DND-41 (cell line): Measurements from ENCODE around the gene SDHA.

Experiments
- ATAC-seq: fragments of 200-7000 bp; cut with Tn5 transposase; 3 replicates; pipeline ENCODE4 v1.9.1; 2021; ENCODE audit warnings: low read depth; ENCODE audit not compliant: insufficient read depth
- DNase-seq: peaks from one replicate; pipeline ENCODE4 v3.0.0-alpha.2; 2020
- H2AFZ ChIP-seq: 2 replicates; pipeline ENCODE4 v1.6.0; 2012; ENCODE audit warnings: low read depth, low read length
- H3K27ac ChIP-seq: 2 replicates; pipeline ENCODE4 v1.5.1; 2012; ENCODE audit warnings: low read length, inconsistent platforms
- H3K27me3 ChIP-seq: fragments of 200-600 bp; sonication (generic); 2 replicates; pipeline ENCODE4 v1.6.0; 2012; ENCODE audit warnings: low read length, mild to moderate bottlenecking, inconsistent platforms; ENCODE audit not compliant: insufficient read depth, poor library complexity
- H3K36me3 ChIP-seq: 2 replicates; pipeline ENCODE4 v1.5.1; 2012; ENCODE audit warnings: low read length, inconsistent platforms; ENCODE audit not compliant: insufficient read depth
- H3K4me1 ChIP-seq: 2 replicates; pipeline ENCODE4 v1.5.1; 2012; ENCODE audit warnings: mild to moderate bottlenecking, low read length; ENCODE audit not compliant: insufficient read depth
- H3K4me2 ChIP-seq: 2 replicates; pipeline ENCODE4 v1.6.0; 2012; ENCODE audit warnings: mild to moderate bottlenecking, moderate library complexity, low read length, inconsistent platforms; ENCODE audit not compliant: insufficient read depth
- H3K4me3 ChIP-seq, 2 experiments: fragments of 200-600 bp in 1 of 2; shearing (Covaris generic) in 1 of 2; 2 replicates each; pipeline ENCODE4 v1.5.1; 2012 to 2016; ENCODE audit warnings: inconsistent platforms in 2 of 2, low read length in 2 of 2, mild to moderate bottlenecking in 2 of 2, low read depth in 1 of 2, moderate library complexity in 1 of 2
- H3K79me2 ChIP-seq: 2 replicates; pipeline ENCODE4 v1.6.0; 2012; ENCODE audit warnings: low read length, inconsistent platforms; ENCODE audit not compliant: insufficient read depth
- H3K9ac ChIP-seq: 2 replicates; pipeline ENCODE4 v1.6.0; 2012; ENCODE audit warnings: low read depth, mild to moderate bottlenecking, inconsistent platforms, low read length, moderate library complexity
- H3K9me3 ChIP-seq: 2 replicates; pipeline ENCODE4 v1.5.1; 2012; ENCODE audit warnings: low read length, moderate library complexity, mild to moderate bottlenecking, inconsistent platforms; ENCODE audit not compliant: insufficient read depth, severe bottlenecking
- H4K20me1 ChIP-seq: 2 replicates; pipeline ENCODE4 v1.6.0; 2012; ENCODE audit warnings: low read length; ENCODE audit not compliant: insufficient read depth
- CTCF ChIP-seq: IDR thresholded peaks from 2 replicates; pipeline ENCODE4 v1.5.1; 2012; ENCODE audit warnings: borderline replicate concordance, low read length, moderate library complexity, mild to moderate bottlenecking; ENCODE audit not compliant: poor library complexity, severe bottlenecking; ENCODE audit errors: extremely low read depth
- EZH2 ChIP-seq: IDR thresholded peaks from 3 replicates; pipeline ENCODE4 v1.6.1; 2012; ENCODE audit warnings: borderline replicate concordance, low read depth, mild to moderate bottlenecking, moderate library complexity, low read length, inconsistent platforms; ENCODE audit not compliant: severe bottlenecking

The SDHA gene

GRCh38 chr5:170971-171800 lies 46.9 kb upstream of the SDHA start:
- H3K27me3 ChIP-seq: no peaks in the 10 kb centered on the region
- H3K36me3 ChIP-seq: no peaks in the 10 kb centered on the region
- DNase-seq: no peak
- 0 out of 2 replicates have a peak, but pooled peaks cover 6% of the 10 kb centered on the region for H4K20me1 ChIP-seq
- no peak overlapping the region for H3K9ac ChIP-seq
- H3K9me3 ChIP-seq: no peaks in the 10 kb centered on the region
- ATAC-seq: no peak
- no peak overlapping the region for H2AFZ ChIP-seq
- no peak overlapping the region for H3K4me3 ChIP-seq
- TF ChIP-seq CTCF: no peak
- no peak for TF ChIP-seq EZH2
- H3K4me2 ChIP-seq: no peak overlapping the region
- no peaks in the 10 kb centered on the region for H3K79me2 ChIP-seq
- H3K4me1 ChIP-seq: no peaks in the 10 kb centered on the region
- H3K27ac ChIP-seq: no peak overlapping the region

- Histone ChIP-seq H3K4me3 (no peak overlapping the region), H2AFZ (no peak overlapping the region), H3K79me2 (no peaks in the 10 kb centered on the region), H4K20me1 (0 out of 2 replicates have a peak, but pooled peaks cover 6% of the 10 kb centered on the region), H3K9me3 (no peaks in the 10 kb centered on the region), H3K27ac (no peak overlapping the region), H3K36me3 (no peaks in the 10 kb centered on the region), H3K4me2 (no peak overlapping the region), H3K4me1 (no peaks in the 10 kb centered on the region), H3K9ac (no peak overlapping the region), H3K27me3 (no peaks in the 10 kb centered on the region)
- no peak for ATAC-seq
- TF ChIP-seq EZH2: no peak
- no peak for TF ChIP-seq CTCF
- DNase-seq: no peak
Observed at GRCh38 chr5:171801-172331, 46.3 kb upstream of the SDHA start.

- Histone ChIP-seq H3K79me2 (no peaks in the 10 kb centered on the region), H3K4me1 (no peaks in the 10 kb centered on the region), H3K27ac (no peak overlapping the region), H3K4me2 (no peak overlapping the region), H3K9ac (no peak overlapping the region), H3K4me3 (no peak overlapping the region), H4K20me1 (0 out of 2 replicates have a peak, but pooled peaks cover 6% of the 10 kb centered on the region), H3K9me3 (no peaks in the 10 kb centered on the region), H3K36me3 (no peaks in the 10 kb centered on the region), H3K27me3 (no peaks in the 10 kb centered on the region), H2AFZ (no peak overlapping the region)
- ATAC-seq: no peak
- no peak for DNase-seq
- no peak for TF ChIP-seq CTCF
Observed at GRCh38 chr5:172421-172820, 45.7 kb upstream of the SDHA start.
